Epithelial cell of proximal tubule (primary cell): Measurements from ENCODE around the gene PCDHB10. TPM values are rescaled to one million over a fixed set of nuclear protein-coding genes. Genes with fewer than 3 reads are reported as not detected.
A peak's percentile ranks its signal among the peaks of the same experiment; 100 is the strongest.
"Not testable (repeated sequence)": the region's sequence is repeated elsewhere in the genome, so short reads cannot be mapped to it uniquely, and the experiment has no call there.

ENCODE experiments used
- DNase-seq: peaks from one replicate; pipeline ENCODE4 v3.0.0-alpha.2; 2011; ENCODE audit warnings: low read depth
- H3K4me3 ChIP-seq: 2 replicates; pipeline ENCODE4 v1.5.1; 2011; ENCODE audit warnings: low read depth, mild to moderate bottlenecking, low read length
- total RNA-seq: library from RNA; depleted of rRNA; stranded (reverse); fragments of >200 nt; gene quantifications from 2 replicates; pipeline ENCODE4 v1.2.3, GENCODE V29; 2015
- TF ChIP-seq, protein P1 (sequence below): conservative IDR thresholded peaks from 2 replicates; pipeline ENCODE4 v1.5.1; 2012; ENCODE audit warnings: low read depth, mild to moderate bottlenecking, low read length

Gene PCDHB10
- total RNA-seq, 1 donor from 2014 or later, result under 0.01 TPM

DNA sequence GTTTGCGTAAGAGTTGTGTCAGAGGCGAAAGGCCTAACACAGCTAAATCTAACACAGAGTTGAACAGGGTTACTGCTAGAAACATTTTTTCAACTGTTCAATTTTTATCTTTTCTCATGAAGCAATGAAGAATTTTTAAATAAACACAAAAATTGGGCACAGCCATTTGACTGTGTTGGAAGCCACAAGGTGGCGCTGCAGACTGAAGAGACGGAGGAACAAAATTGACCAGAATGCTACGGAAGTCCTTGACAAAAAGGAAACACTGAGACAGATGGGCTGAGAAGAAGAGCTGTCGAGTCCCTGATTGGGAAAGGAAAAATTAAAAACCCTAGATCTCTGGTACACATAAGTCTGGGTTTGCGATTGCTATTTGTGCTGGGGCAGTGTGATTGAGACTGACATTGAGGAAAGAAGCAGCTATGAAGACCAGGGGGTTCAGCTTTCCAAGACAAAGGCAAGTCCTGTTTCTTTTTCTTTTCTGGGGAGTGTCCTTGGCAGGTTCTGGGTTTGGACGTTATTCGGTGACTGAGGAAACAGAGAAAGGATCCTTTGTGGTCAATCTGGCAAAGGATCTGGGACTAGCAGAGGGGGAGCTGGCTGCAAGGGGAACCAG, 5.1 kb upstream of the PCDHB10 start, which contains the start of gene PCDHB9:
Gene PCDHB9 (plus strand): TSS at position 265 of the 616 bp plus-strand sequence. CDS start 158 bp downstream, at position 423.
- TF ChIP-seq, protein P1, sequence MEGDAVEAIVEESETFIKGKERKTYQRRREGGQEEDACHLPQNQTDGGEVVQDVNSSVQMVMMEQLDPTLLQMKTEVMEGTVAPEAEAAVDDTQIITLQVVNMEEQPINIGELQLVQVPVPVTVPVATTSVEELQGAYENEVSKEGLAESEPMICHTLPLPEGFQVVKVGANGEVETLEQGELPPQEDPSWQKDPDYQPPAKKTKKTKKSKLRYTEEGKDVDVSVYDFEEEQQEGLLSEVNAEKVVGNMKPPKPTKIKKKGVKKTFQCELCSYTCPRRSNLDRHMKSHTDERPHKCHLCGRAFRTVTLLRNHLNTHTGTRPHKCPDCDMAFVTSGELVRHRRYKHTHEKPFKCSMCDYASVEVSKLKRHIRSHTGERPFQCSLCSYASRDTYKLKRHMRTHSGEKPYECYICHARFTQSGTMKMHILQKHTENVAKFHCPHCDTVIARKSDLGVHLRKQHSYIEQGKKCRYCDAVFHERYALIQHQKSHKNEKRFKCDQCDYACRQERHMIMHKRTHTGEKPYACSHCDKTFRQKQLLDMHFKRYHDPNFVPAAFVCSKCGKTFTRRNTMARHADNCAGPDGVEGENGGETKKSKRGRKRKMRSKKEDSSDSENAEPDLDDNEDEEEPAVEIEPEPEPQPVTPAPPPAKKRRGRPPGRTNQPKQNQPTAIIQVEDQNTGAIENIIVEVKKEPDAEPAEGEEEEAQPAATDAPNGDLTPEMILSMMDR, result peak; percentile 38
- no peak within 1 kb of the TSS for H3K4me3 ChIP-seq
- DNase-seq, result no peak

- DNase-seq, H3K4me3 ChIP-seq: not testable (repeated sequence)
Observed at GRCh38 chr5:141188682-141189081, 3.5 kb upstream of the PCDHB10 start.

DNA sequence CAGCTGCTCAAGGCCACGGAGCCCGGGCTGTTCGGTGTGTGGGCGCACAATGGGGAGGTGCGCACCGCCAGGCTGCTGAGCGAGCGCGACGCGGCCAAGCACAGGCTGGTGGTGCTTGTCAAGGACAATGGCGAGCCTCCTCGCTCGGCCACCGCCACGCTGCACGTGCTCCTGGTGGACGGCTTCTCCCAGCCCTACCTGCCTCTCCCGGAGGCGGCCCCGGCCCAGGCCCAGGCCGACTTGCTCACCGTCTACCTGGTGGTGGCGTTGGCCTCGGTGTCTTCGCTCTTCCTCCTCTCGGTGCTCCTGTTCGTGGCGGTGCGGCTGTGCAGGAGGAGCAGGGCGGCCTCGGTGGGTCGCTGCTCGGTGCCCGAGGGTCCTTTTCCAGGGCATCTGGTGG, 3.0 kb upstream of the PCDHB10 start:
- not testable (repeated sequence) for H3K4me3 ChIP-seq, DNase-seq

GRCh38 chr5:141194332-141194731, 2.2 kb downstream of the PCDHB10 start:
- not testable (repeated sequence) for H3K4me3 ChIP-seq, DNase-seq

DNA sequence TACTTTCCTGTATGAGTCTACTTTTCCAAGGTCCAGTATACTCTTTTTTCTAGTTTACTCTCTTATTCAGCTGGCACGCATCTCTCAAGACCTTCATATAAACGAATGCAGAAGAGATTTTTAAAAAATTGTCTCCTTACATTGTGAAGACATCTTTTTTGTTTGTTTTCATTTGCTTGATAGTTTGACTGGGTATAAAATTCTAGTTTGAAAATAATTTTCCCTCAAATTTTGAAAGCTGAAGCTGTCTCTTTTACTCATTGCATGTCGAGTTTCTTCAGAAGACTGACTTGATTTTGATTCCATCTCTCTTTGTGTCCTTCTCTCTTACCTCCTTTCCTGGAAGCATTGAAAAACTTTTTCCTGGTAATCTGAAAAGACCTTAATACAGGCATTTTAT, 4.2 kb downstream of the PCDHB10 start:
- H3K4me3 ChIP-seq, result no peak overlapping the region
- TF ChIP-seq, protein P1, result no peak
- DNase-seq, result no peak

DNA sequence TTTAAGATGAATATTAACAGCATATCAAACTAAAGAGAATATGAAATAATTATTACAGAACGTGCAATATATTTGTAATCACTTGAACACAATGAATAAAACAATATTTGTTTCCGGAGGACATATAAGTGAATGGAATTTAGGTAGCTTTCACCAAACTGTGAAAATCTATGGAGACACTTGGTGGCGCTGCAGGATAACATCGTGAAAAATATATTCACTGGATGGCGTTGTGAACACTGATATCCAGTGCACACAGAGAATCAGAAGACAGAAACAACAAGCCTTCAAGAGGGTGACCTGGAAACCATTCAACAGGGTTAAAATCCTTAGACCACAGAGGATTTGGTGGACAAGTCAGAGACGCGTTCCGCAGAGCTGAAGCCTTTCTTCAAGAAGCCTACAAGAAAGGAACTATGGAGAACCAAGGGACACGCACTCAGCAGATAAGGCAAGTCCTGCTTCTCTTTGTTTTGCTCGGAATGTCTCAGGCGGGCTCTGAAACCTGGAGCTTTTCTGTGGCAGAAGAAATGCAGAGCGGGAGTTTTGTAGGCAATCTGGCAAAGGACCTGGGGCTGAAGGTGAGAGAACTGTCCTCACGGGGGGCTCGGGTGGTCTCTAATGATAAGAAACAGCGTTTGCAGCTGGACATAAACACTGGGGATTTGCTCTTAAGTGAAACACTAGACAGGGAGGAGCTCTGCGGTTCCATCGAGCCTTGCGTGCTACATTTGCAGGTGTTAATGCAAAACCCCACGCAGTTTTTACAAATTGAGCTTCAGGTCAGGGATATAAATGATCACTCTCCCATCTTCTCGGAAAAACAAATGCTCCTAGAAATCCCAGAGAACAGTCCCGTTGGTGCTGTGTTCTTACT, 7.4 kb downstream of the PCDHB10 start, which contains the start of gene PCDHB11:
Gene PCDHB11 (plus strand): TSS at position 269 of the 877 bp plus-strand sequence. CDS start 148 bp downstream, at position 417.
- TF ChIP-seq, protein P1, result peak; percentile 12
- no peak within 1 kb of the TSS for H3K4me3 ChIP-seq
- DNase-seq, result no peak

DNA sequence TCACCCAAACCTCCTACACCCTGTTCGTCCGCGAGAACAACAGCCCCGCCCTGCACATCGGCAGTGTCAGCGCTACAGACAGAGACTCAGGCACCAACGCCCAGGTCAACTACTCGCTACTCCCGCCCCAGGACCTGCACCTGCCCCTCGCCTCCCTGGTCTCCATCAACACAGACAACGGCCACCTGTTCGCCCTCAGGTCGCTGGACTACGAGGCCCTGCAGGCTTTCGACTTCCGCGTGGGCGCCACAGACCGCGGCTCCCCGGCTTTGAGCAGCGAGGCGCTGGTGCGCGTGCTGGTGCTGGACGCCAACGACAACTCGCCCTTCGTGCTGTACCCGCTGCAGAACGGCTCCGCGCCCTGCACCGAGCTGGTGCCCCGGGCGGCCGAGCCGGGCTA, 9.0 kb downstream of the PCDHB10 start:
- not testable (repeated sequence) for H3K4me3 ChIP-seq, DNase-seq

DNA sequence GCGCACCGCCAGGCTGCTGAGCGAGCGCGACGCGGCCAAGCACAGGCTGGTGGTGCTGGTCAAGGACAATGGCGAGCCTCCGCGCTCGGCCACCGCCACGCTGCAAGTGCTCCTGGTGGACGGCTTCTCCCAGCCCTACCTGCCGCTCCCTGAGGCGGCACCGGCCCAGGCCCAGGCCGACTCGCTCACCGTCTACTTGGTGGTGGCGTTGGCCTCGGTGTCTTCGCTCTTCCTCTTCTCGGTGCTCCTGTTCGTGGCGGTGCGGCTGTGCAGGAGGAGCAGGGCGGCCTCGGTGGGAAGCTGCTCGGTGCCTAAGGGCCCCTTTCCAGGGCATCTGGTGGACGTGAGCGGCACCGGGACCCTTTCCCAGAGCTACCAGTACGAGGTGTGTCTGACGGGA, 9.5 kb downstream of the PCDHB10 start:
- H3K4me3 ChIP-seq, DNase-seq: not testable (repeated sequence)

- DNase-seq, result no peak
- TF ChIP-seq, protein P1, result no peak
- H3K4me3 ChIP-seq, result no peak within 1 kb of the TSS
Observed at GRCh38 chr5:141208478-141208877, 16.3 kb downstream of the PCDHB10 start, which contains the start of gene PCDHB12. Gene PCDHB12 (plus strand): TSS chr5:141208719. CDS start chr5:141208908, 189 bp downstream.

DNA sequence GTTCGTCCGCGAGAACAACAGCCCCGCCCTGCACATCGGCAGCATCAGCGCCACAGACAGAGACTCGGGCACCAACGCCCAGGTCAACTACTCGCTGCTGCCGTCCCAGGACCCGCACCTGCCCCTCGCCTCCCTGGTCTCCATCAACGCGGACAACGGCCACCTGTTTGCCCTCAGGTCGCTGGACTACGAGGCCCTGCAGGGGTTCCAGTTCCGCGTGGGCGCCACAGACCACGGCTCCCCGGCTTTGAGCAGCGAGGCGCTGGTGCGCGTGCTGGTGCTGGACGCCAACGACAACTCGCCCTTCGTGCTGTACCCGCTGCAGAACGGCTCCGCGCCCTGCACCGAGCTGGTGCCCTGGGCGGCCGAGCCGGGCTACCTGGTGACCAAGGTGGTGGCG, 18.1 kb downstream of the PCDHB10 start:
- DNase-seq, H3K4me3 ChIP-seq: not testable (repeated sequence)

GRCh38 chr5:141210849-141211248, 18.7 kb downstream of the PCDHB10 start:
- H3K4me3 ChIP-seq, DNase-seq: not testable (repeated sequence)
